Cardiac muscle cell (in vitro differentiated cells and primary cell): ENCODE data around the gene RGS11. TPM values are rescaled to one million over a fixed set of nuclear protein-coding genes. Genes with fewer than 3 reads are reported as not detected.

ENCODE experiments used
- DNase-seq, 2 donors: peaks; one replicate each; pipeline versions ENCODE4 v3.0.0 to v3.0.0-alpha.2; 2010 to 2017; ENCODE audit warnings: low read depth in 1 of 2, low spot score in 1 of 2
- H3K27ac ChIP-seq: fragments of 200-600 bp; sonication (generic); 2 replicates; pipeline ENCODE4 v1.5.1; 2016
- H3K27me3 ChIP-seq: fragments of 200-600 bp; sonication (generic); 2 replicates; pipeline ENCODE4 v1.6.0; 2016; ENCODE audit warnings: control low read depth
- H3K36me3 ChIP-seq: fragments of 200-600 bp; sonication (generic); 2 replicates; pipeline ENCODE4 v1.5.1; 2016; ENCODE audit warnings: control low read depth
- H3K4me1 ChIP-seq: fragments of 200-600 bp; sonication (generic); 2 replicates; pipeline ENCODE4 v1.8.1; 2017; ENCODE audit warnings: low read depth, mild to moderate bottlenecking, mixed run types
- H3K4me3 ChIP-seq: fragments of 200-600 bp; sonication (generic); 2 replicates; pipeline ENCODE4 v1.5.1; 2016; ENCODE audit warnings: mild to moderate bottlenecking
- H3K9me3 ChIP-seq: fragments of 200-600 bp; sonication (generic); 2 replicates; pipeline ENCODE4 v1.5.1; 2017; ENCODE audit warnings: low read depth, mild to moderate bottlenecking, control low read depth
- CTCF ChIP-seq: IDR thresholded peaks from 2 replicates; pipeline ENCODE4 v1.5.1; 2012; ENCODE audit warnings: low read depth, mild to moderate bottlenecking, low read length
- polyA plus RNA-seq: library from polyadenylated mRNA; unstranded; fragments of >200 nt; fragmentation: Nextera tagmentation; extraction: Ambion mirVana; gene quantifications from 2 replicates; pipeline ENCODE4 v1.2.1, GENCODE V29; 2016
- total RNA-seq: library from RNA; depleted of rRNA; stranded (reverse); fragments of >200 nt; gene quantifications from 2 replicates; pipeline ENCODE4 v1.2.3, GENCODE V29; 2016

RGS11 gene
- total and polyA plus RNA-seq, 2 experiments from 2014 or later: 12.0 to 14.8 TPM

GRCh38 chr16:228151-228851, 47.4 kb downstream of the RGS11 start:
- no peaks in the 10 kb centered on the region for H3K27me3 ChIP-seq

GRCh38 chr16:220021-220420, 55.7 kb downstream of the RGS11 start:
- no peak for DNase-seq
- Histone ChIP-seq H3K4me3 (no peak overlapping the region), H3K27me3 (no peaks in the 10 kb centered on the region), H3K9me3 (no peaks in the 10 kb centered on the region), H3K27ac (no peak overlapping the region), H3K4me1 (no peaks in the 10 kb centered on the region), H3K36me3 (peaks cover 42% of the 10 kb centered on the region)
- TF ChIP-seq CTCF: no peak

More at GRCh38 chr16:228151-228851, 47.4 kb downstream of the RGS11 start:
- DNase-seq: peak in 1 of 2 donors; percentile 28
- H3K9me3 ChIP-seq: no peaks in the 10 kb centered on the region
- peaks cover 33% of the 10 kb centered on the region for H3K36me3 ChIP-seq
- peak overlapping the region; percentile 91 for H3K4me3 ChIP-seq
- peaks cover 6% of the 10 kb centered on the region for H3K4me1 ChIP-seq
- peak overlapping the region; percentile 98 for H3K27ac ChIP-seq
- TF ChIP-seq CTCF: no peak

Other genes starting within 250 kb of the RGS11 start
- gene POLR3K, start 222.3 kb downstream of the RGS11 start, total RNA-seq: 6.7 and 7.1 TPM in 2 replicates
- 28.7 and 29.6 TPM in 2 replicates for gene POLR3K, start 222.3 kb downstream of the RGS11 start, polyA plus RNA-seq
- 44.7 and 70.3 TPM in 2 replicates for gene SNRNP25, start 222.1 kb downstream of the RGS11 start, total RNA-seq
- gene SNRNP25, start 222.1 kb downstream of the RGS11 start, polyA plus RNA-seq: 94.2 and 123 TPM in 2 replicates
- gene RHBDF1, start 203.3 kb downstream of the RGS11 start, total RNA-seq: 27.2 and 28.2 TPM in 2 replicates
- 27.9 and 38.2 TPM in 2 replicates for gene RHBDF1, start 203.3 kb downstream of the RGS11 start, polyA plus RNA-seq
- gene MPG, start 197.7 kb downstream of the RGS11 start, total RNA-seq: 90.2 and 135 TPM in 2 replicates
- 78.2 and 93.7 TPM in 2 replicates for gene MPG, start 197.7 kb downstream of the RGS11 start, polyA plus RNA-seq
- 20.9 and 24.3 TPM in 2 replicates for gene NPRL3, start 137.3 kb downstream of the RGS11 start, total RNA-seq
- 36.8 and 38.8 TPM in 2 replicates for gene NPRL3, start 137.3 kb downstream of the RGS11 start, polyA plus RNA-seq
- not detected in 2 replicates for gene HBZ, start 123.3 kb downstream of the RGS11 start, total RNA-seq
- not detected in 2 replicates for gene HBZ, start 123.3 kb downstream of the RGS11 start, polyA plus RNA-seq
- gene HBM, start 110.0 kb downstream of the RGS11 start, total RNA-seq: not detected in 2 replicates
- not detected in 2 replicates for gene HBM, start 110.0 kb downstream of the RGS11 start, polyA plus RNA-seq
- gene HBA2, start 103.1 kb downstream of the RGS11 start, total RNA-seq: 1.3 TPM in 1 of 2 replicates, not detected in the other
- gene HBA2, start 103.1 kb downstream of the RGS11 start, polyA plus RNA-seq: 0.52 TPM in 1 of 2 replicates, not detected in the other
- gene HBA1, start 99.3 kb downstream of the RGS11 start, total RNA-seq: 0.42 TPM in 1 of 2 replicates, not detected in the other
- 1.8 TPM in 1 of 2 replicates, not detected in the other for gene HBA1, start 99.3 kb downstream of the RGS11 start, polyA plus RNA-seq
- 2.0 and 3.7 TPM in 2 replicates for gene HBQ1, start 95.5 kb downstream of the RGS11 start, total RNA-seq
- gene HBQ1, start 95.5 kb downstream of the RGS11 start, polyA plus RNA-seq: 0.76 and 4.0 TPM in 2 replicates
- 94.5 and 158 TPM in 2 replicates for gene LUC7L, start 46.5 kb downstream of the RGS11 start, total RNA-seq
- 91.0 and 105 TPM in 2 replicates for gene LUC7L, start 46.5 kb downstream of the RGS11 start, polyA plus RNA-seq
- gene FAM234A, start 41.1 kb downstream of the RGS11 start, total RNA-seq: 128 and 136 TPM in 2 replicates
- gene FAM234A, start 41.1 kb downstream of the RGS11 start, polyA plus RNA-seq: 160 and 164 TPM in 2 replicates
- gene ARHGDIG, start 4.6 kb upstream of the RGS11 start, total RNA-seq: 5.8 and 6.5 TPM in 2 replicates
- 3.1 and 9.6 TPM in 2 replicates for gene ARHGDIG, start 4.6 kb upstream of the RGS11 start, polyA plus RNA-seq
- gene PDIA2, start 7.2 kb upstream of the RGS11 start, total RNA-seq: 0.78 and 3.2 TPM in 2 replicates
- gene PDIA2, start 7.2 kb upstream of the RGS11 start, polyA plus RNA-seq: 1.7 and 4.6 TPM in 2 replicates
- 29.1 and 49.7 TPM in 2 replicates for gene AXIN1, start 76.8 kb upstream of the RGS11 start, total RNA-seq
- 16.5 and 25.4 TPM in 2 replicates for gene AXIN1, start 76.8 kb upstream of the RGS11 start, polyA plus RNA-seq
- 242 and 350 TPM in 2 replicates for gene MRPL28, start 94.6 kb upstream of the RGS11 start, total RNA-seq
- 234 and 290 TPM in 2 replicates for gene MRPL28, start 94.6 kb upstream of the RGS11 start, polyA plus RNA-seq
- gene PGAP6, start 106.0 kb upstream of the RGS11 start, total RNA-seq: 135 and 167 TPM in 2 replicates
- 113 and 142 TPM in 2 replicates for gene PGAP6, start 106.0 kb upstream of the RGS11 start, polyA plus RNA-seq
- 352 and 452 TPM in 2 replicates for gene NME4, start 121.3 kb upstream of the RGS11 start, total RNA-seq
- 518 and 664 TPM in 2 replicates for gene NME4, start 121.3 kb upstream of the RGS11 start, polyA plus RNA-seq
- 48.7 and 51.5 TPM in 2 replicates for gene DECR2, start 125.9 kb upstream of the RGS11 start, total RNA-seq
- 49.5 and 50.0 TPM in 2 replicates for gene DECR2, start 125.9 kb upstream of the RGS11 start, polyA plus RNA-seq
- 61.8 and 77.1 TPM in 2 replicates for gene RAB11FIP3, start 149.7 kb upstream of the RGS11 start, total RNA-seq
- 55.3 TPM in 2 replicates for gene RAB11FIP3, start 149.7 kb upstream of the RGS11 start, polyA plus RNA-seq